Suprapubic skin (tissue), 3 donors: ENCODE results near the gene TAF10.

ENCODE experiments used
- CTCF ChIP-seq, 2 donors: fragments of 200-600 bp in 1 of 2; fragments of 450-650 bp in 1 of 2; sonication (generic) in 1 of 2; IDR thresholded peaks; one replicate each; pipeline ENCODE4 v1.5.1; 2016 to 2019; ENCODE audit warnings: antibody characterized with exemption in 2 of 2, mild to moderate bottlenecking in 1 of 2, moderate library complexity in 1 of 2
- EP300 ChIP-seq: sonication (generic); formaldehyde crosslinking; IDR thresholded peaks from one replicate; pipeline ENCODE4 v1.6.1; 2017; ENCODE audit warnings: antibody characterized with exemption
- POLR2A ChIP-seq, 2 donors: fragments of 450-650 bp; IDR thresholded peaks; one replicate each; pipeline ENCODE4 v1.6.1; 2017; ENCODE audit warnings: antibody characterized with exemption in 2 of 2, mild to moderate bottlenecking in 2 of 2, moderate library complexity in 2 of 2

GRCh38 chr11:6614446-6614845 is 2.4 kb upstream of the TAF10 start:
- TF ChIP-seq POLR2A (IDR thresholded peaks at IDR 0.05) (no peak), EP300 (no peak), CTCF (IDR thresholded peaks at IDR 0.05) (no peak)
